Activated CD4-positive, alpha-beta T cell treated with anti-CD3 and anti-CD28 coated beads, Interleukin-2, amount 10 ng/mL, durations not matched to agents 7 days and 5 days (primary cell): ENCODE measurements around the gene RAP1GAP2. TPM values are rescaled to one million over a fixed set of nuclear protein-coding genes. Genes with fewer than 3 reads are reported as not detected.
"Not testable (repeated sequence)": the region's sequence is repeated elsewhere in the genome, so short reads cannot be mapped to it uniquely, and the experiment has no call there.

Experiments
- CTCF ChIA-PET: fragments of 350-600 bp; sonication (Branson Sonifier 250); formaldehyde crosslinking; loops from one replicate; lab custom pipeline; 2021; ENCODE audit warnings: antibody characterized with exemption; lab: Charles Lee
- POLR2A ChIA-PET: fragments of 350-600 bp; sonication (Branson Sonifier 250); formaldehyde crosslinking; loops from one replicate; lab custom pipeline; 2021; ENCODE audit warnings: antibody characterized with exemption; lab: Charles Lee
- DNase-seq: peaks from one replicate; pipeline ENCODE4 v3.0.0-alpha.2; 2020
- H3K27ac Mint-ChIP-seq: one replicate; pipeline ENCODE4 v1.8.0; 2021; ENCODE audit warnings: mild to moderate bottlenecking, moderate library complexity, mixed read lengths
- H3K27me3 Mint-ChIP-seq: one replicate; pipeline ENCODE4 v1.8.0; 2021; ENCODE audit warnings: mixed read lengths
- H3K36me3 Mint-ChIP-seq: one replicate; pipeline ENCODE4 v1.8.0; 2021; ENCODE audit warnings: low read depth, mixed read lengths
- H3K4me1 Mint-ChIP-seq: one replicate; pipeline ENCODE4 v1.8.0; 2021; ENCODE audit warnings: mixed read lengths
- H3K4me3 Mint-ChIP-seq: one replicate; pipeline ENCODE4 v1.8.0; 2021; ENCODE audit warnings: mild to moderate bottlenecking, moderate library complexity, mixed read lengths
- H3K9me3 Mint-ChIP-seq: one replicate; pipeline ENCODE4 v1.8.0; 2021; ENCODE audit warnings: mixed read lengths
- total RNA-seq, 2 experiments: library from RNA; stranded (reverse); gene quantifications; one replicate each; pipeline ENCODE4 v1.2.3, GENCODE V29; 2021

RAP1GAP2 gene
- total RNA-seq, 2 experiments from 2014 or later, result 27.8 to 37.3 TPM

DNA sequence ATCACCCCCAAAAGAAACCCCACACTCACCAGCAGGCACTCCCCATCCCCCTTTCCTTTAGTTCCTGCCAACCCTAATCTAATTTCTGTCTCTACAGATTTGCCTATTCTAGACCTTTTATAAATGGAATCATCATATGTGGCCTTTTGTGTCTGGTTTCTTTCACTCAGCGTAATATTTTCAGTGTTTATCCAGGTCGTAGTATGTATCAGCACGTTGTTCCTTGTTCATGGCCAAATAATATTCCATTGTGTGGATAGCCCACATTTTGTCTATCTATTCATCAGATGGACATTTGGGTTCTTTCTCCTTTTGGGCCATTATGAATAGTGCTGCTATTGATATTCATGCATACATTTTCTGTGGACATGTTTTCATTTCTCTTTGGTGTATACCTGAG, 193.6 kb downstream of the RAP1GAP2 start:
- CTCF ChIA-PET, result no interaction called here
- H3K4me3 Mint-ChIP-seq, result no peak overlapping the region
- peaks cover 1% of the 10 kb centered on the region for H3K36me3 Mint-ChIP-seq
- no peak for DNase-seq
- no peak overlapping the region for H3K27ac Mint-ChIP-seq
- POLR2A ChIA-PET, result no interaction called here
- no peaks in the 10 kb centered on the region for H3K27me3 Mint-ChIP-seq
- H3K4me1 Mint-ChIP-seq, result no peaks in the 10 kb centered on the region
- H3K9me3 Mint-ChIP-seq, result no peaks in the 10 kb centered on the region

DNA sequence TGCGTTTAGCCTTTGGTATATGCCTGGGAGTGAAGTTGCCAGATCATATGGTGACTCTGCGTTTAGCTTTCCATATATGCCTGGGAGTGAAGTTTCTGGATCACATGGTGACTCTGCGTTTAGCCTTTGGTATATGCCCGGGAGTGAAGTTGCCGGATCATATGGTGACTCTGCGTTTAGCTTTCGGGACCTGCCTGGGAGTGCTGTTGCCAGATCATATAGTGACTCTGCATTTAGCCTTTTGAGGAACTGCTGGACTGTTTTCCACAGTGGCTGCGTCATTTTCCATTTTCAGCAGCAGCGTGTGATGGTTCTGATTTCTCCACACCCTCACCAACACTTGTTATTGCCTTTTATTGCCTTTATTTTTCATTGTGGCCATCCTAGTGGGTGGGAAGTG, 194.2 kb downstream of the RAP1GAP2 start:
- CTCF ChIA-PET, result no interaction called here
- POLR2A ChIA-PET, result no interaction called here
- peaks cover 1% of the 10 kb centered on the region for H3K36me3 Mint-ChIP-seq
- no peak overlapping the region for H3K27ac Mint-ChIP-seq
- H3K4me1 Mint-ChIP-seq, result no peaks in the 10 kb centered on the region
- DNase-seq, result no peak
- no peak overlapping the region for H3K4me3 Mint-ChIP-seq
- H3K27me3 Mint-ChIP-seq, result no peaks in the 10 kb centered on the region
- H3K9me3 Mint-ChIP-seq, result no peaks in the 10 kb centered on the region

DNA sequence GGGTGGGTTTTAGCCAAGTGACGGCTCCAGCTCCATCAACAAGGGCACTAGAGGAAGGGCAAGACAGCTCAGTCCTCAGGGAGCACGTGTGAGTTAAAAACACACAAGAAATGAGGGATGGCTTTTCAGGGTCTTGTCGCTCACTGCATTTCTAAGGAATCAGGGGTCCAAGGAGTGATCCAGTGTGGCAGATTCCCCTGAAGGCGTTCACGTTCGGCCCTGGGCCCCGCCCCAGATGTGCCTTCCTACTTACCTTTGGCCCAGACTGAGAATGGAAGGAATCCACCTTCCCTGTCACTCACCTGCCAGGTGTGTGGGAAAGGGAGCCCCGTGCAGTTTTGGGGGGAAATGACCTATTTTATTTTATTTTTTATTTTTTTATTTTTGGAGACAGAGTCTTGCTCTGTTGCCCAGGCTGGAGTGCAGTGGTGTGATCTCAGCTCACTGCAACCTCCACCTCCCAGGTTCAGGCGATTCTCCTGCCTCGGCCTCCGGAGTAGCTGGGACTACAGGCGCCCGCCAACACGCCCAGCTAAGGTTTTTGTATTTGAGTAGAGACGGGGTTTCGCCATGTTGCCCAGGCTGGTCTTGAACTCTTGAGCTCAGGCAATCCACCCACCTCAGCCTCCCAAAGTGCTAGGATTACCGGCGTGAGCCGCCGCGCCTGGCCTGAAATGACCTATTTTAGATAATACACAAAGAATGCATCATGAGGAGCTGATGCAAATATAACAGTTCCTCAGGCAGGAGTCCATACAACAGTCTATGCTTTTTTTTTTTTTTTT, 195.3 kb downstream of the RAP1GAP2 start:
- H3K36me3 Mint-ChIP-seq, H3K4me1 Mint-ChIP-seq, H3K4me3 Mint-ChIP-seq, H3K9me3 Mint-ChIP-seq, CTCF ChIA-PET, H3K27me3 Mint-ChIP-seq, POLR2A ChIA-PET, H3K27ac Mint-ChIP-seq, DNase-seq: not testable (repeated sequence)

DNA sequence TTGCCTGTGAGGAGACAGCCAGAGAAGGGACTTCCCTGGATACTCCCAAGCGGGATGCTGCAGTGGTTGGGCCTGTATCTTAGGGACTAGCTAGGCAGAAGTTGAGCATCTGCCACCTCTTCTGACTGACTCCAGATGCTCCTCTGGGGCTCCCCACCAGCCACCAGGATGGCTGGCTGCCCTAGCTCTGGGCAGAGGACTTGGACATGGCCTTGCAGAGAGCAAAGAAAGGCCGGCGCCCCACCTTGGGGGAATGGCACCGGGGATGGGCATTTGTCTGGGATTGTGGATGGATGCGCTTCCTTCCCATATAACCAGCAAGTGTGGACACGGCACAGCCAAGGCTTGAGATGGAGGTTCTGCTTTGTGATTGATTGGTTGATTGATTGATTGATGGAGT, 198.2 kb downstream of the RAP1GAP2 start:
- Mint-ChIP-seq H3K36me3 (peaks cover 1% of the 10 kb centered on the region), H3K27ac (no peak overlapping the region), H3K27me3 (no peaks in the 10 kb centered on the region), H3K9me3 (no peaks in the 10 kb centered on the region), H3K4me3 (no peak overlapping the region), H3K4me1 (no peaks in the 10 kb centered on the region)
- ChIA-PET CTCF (no interaction called here), POLR2A (no interaction called here)
- no peak for DNase-seq

DNA sequence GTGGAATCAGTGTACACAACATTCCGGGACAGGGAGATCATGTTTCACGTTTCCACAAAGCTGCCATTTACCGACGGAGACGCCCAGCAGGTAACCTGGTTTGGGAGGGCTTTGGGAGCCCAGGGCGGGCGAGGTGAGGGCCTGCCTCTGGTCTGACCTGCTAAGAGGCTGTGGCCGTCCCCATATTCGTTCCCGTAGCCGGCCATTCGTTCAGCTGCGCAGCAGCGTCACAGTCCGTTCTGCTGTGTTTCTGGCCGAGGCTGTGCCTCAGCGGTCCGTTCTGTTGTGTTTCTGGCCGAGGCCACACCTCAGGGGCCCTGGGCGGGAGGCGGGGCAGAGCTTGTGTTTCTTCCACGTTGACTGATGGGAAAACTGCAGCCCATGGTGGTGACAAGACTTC, 199.1 kb downstream of the RAP1GAP2 start:
- no peak for DNase-seq
- Mint-ChIP-seq H3K27ac (no peak overlapping the region), H3K36me3 (peaks cover 1% of the 10 kb centered on the region), H3K27me3 (no peaks in the 10 kb centered on the region), H3K9me3 (no peaks in the 10 kb centered on the region), H3K4me1 (no peaks in the 10 kb centered on the region), H3K4me3 (no peak overlapping the region)
- ChIA-PET CTCF (no interaction called here), POLR2A (no interaction called here)

DNA sequence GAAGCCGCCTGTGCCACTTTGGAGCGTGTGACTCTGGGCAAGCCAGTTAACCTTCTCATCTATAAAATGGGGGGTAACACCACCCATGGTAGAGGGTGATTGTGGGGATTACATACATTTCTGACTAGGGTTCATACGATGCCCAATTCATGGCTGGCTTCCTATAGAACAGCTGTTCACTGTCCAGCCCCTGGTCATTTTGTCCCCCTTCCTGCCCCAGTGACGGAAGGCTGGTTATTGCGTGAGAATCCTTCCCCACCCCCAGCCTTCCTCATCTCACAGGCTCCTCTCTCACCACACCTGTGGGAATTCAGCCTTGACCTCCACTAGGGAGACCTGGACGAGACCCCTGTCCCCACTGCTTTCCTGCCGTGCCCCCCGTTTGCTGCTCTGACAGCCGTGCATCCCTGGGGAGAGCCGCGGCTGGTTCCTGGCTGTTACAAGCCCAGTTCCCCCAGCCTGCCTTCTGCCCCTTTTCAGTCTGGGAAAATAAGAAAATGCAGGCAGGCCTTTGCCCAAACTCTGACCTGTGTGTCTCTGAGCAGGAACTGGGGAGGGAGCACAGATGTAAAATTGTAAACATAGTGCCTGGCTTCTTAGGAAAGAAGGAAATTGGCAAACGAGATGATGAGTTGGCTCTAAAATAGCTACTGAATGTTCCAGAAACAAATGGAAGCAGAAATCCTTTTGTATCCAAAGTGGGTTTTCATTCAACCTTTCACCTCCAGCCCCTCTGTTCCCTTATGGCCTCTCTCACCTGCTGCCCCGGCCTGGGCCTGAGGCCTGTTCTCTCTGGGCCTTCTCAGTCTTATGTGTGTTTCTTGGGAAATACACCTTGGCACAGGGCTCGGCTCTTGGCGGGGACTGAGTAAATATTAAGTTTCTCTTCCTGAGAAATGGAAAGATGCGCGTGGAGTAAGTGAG, 199.9 kb downstream of the RAP1GAP2 start:
- Mint-ChIP-seq H3K4me3 (no peak overlapping the region), H3K9me3 (no peaks in the 10 kb centered on the region), H3K27me3 (no peaks in the 10 kb centered on the region), H3K27ac (no peak overlapping the region), H3K4me1 (no peaks in the 10 kb centered on the region), H3K36me3 (peaks cover 1% of the 10 kb centered on the region)
- ChIA-PET CTCF (no interaction called here), POLR2A (no interaction called here)
- DNase-seq, result no peak

DNA sequence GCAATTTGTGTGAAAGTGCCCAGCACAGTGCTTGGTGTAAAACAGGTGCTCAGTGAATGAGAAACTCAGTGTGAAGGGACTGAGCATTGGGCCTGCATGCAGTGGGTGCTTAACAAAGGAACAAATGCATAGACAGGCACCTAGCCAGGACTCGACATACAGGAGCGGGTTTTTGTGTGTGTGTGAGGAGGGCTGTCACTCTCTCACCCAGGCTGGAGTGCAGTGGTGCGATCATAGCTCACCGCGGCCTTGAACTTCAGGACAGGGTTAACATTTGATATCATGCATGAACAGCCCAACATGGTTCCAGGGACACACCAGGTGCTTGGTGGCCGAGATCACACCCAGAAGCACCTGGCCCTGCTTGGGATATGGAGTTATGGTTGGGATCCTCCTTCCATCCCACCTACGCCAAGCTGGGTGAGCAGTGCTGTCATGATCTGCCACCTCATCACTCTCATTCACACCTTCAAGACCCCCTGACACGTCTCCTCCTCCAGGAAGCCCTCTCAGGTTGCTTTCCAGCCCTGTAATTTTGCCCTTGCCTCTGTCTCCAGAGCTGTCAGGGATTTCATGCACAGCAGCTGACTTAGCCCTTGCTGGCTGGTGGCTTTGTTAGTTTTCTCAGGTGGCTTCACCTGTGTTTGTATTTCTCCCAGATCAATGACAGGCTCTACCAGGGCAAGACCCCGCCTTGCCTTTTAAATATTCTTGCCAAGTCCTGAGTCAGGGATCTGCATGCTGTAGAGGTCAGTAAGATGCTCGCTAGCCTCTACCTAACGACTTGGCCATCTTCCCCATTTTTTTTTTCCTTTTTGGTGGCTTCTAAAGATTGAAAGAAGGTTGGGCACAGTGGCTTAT, 200.8 kb downstream of the RAP1GAP2 start:
- H3K27me3 Mint-ChIP-seq, result no peaks in the 10 kb centered on the region
- DNase-seq, result no peak
- H3K4me3 Mint-ChIP-seq, result no peak overlapping the region
- H3K4me1 Mint-ChIP-seq, result no peaks in the 10 kb centered on the region
- no peak overlapping the region for H3K27ac Mint-ChIP-seq
- H3K9me3 Mint-ChIP-seq, result no peaks in the 10 kb centered on the region
- CTCF ChIA-PET, result no interaction called here
- POLR2A ChIA-PET, result no interaction called here
- peaks cover 1% of the 10 kb centered on the region for H3K36me3 Mint-ChIP-seq

DNA sequence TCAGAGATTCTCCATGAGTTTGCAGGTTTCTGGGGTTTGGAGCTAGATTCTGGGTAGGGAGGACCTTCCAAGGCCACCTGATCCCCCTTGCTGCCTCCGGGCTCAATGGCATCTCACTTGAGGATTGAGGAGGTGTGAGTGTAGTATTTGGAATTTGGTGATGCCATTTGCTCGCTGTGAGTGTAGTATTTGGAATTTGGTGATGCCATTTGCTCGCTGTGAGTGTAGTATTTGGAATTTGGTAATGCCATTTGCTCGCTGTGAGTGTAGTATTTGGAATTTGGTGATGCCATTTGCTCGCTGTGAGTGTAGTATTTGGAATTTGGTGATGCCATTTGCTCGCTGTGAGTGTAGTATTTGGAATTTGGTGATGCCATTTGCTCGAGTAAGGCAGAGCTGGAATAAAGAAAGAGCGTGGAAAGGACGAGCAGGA, 202.2 kb downstream of the RAP1GAP2 start:
- H3K27ac Mint-ChIP-seq, H3K27me3 Mint-ChIP-seq, H3K36me3 Mint-ChIP-seq, H3K4me1 Mint-ChIP-seq, H3K9me3 Mint-ChIP-seq, DNase-seq, H3K4me3 Mint-ChIP-seq, CTCF ChIA-PET, POLR2A ChIA-PET: not testable (repeated sequence)

DNA sequence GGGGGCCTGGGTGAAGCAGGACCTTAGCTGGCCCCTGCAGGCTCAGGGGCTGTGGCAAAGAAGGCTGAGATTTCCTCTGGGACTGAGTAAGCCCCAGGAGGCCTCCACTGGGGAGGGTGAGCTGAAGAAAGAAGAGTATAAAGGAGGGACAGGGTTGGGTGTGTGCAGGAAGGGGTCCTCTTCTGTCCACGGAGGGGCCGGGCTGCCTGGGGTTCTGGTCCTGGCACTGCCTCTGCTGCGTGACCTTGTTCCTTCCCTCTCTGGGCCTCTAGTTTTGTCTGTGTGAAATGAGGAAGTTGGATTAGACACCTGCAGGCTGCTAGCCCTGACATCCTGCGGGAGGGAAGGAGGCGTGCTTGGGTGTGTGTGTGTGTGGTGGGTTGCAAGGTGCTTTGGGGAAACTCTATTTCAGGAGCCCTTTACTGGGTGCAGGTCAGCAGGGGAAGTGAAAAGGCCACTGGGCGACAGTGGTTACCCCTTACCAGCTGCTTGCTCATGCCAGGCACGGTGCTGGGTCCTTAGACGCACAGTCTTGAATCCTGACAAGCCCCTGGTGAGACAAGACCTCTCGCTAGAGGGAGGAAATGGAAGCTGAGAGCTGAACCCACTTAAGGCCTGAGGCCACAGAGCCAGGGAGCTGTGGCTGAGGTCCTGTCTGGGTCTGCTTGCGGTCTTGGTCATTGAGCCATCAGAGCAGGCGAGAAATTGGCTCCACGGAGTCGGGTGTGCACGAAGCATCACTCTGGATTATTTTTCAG, 206.5 kb downstream of the RAP1GAP2 start:
- H3K4me1 Mint-ChIP-seq, result peaks cover 4% of the 10 kb centered on the region
- no peak overlapping the region for H3K4me3 Mint-ChIP-seq
- ChIA-PET CTCF (interaction anchor here (0.7 kb wide), 1 partner anchor 155 kb away, joined by 4 read pairs; no protein-coding TSS in a partner anchor), POLR2A (no interaction called here)
- no peak overlapping the region for H3K27ac Mint-ChIP-seq
- no peaks in the 10 kb centered on the region for H3K27me3 Mint-ChIP-seq
- H3K9me3 Mint-ChIP-seq, result no peaks in the 10 kb centered on the region
- no peak for DNase-seq
- H3K36me3 Mint-ChIP-seq, result no peaks in the 10 kb centered on the region

DNA sequence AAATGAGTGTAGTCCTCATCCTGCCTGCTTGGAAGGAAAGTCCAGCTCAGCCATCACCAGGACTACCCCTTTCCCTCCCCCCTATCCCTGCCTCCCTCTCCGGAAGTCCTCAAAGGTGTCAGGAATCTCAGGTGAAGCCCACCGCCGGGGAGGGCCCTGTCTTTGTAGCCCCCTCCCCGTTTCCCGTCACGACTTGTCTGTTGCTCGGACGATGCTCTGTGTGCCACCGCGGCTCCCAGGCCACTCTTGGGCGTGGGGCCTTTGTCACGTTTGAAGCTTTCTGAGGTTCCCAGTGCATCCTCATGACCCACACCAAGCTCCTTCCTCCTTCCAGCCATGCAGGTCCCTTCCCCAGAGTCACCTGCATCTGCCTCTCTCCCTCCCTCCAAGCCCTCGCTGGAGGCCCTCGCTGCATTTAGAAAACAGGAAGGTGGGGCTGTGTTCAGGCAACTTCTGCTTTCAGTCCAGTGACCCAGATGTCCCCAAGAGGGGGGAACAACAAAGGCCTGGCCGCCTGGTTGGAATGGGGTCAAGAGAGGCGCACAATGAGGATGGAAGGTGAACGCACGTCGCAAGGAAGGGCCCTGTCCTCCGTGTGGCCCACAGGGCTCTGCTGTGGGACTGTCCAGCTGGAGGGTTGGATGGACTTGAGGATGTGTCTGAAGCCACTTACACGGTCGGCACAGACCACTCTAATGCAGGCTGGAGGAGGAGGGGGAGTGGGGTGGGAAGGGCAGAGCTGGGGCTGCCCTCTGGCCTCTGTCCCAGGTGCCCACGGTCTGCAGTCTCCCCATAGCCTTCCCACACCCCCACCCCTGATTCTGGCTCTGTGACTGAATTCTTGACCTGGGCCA, 207.3 kb downstream of the RAP1GAP2 start:
- Mint-ChIP-seq H3K9me3 (no peaks in the 10 kb centered on the region), H3K27ac (no peak overlapping the region), H3K4me1 (peaks cover 4% of the 10 kb centered on the region), H3K36me3 (no peaks in the 10 kb centered on the region), H3K4me3 (no peak overlapping the region), H3K27me3 (no peaks in the 10 kb centered on the region)
- ChIA-PET CTCF (interaction anchor here (0.7 kb wide), 1 partner anchor 156 kb away, joined by 4 read pairs; no protein-coding TSS in a partner anchor), POLR2A (no interaction called here)
- no peak for DNase-seq

DNA sequence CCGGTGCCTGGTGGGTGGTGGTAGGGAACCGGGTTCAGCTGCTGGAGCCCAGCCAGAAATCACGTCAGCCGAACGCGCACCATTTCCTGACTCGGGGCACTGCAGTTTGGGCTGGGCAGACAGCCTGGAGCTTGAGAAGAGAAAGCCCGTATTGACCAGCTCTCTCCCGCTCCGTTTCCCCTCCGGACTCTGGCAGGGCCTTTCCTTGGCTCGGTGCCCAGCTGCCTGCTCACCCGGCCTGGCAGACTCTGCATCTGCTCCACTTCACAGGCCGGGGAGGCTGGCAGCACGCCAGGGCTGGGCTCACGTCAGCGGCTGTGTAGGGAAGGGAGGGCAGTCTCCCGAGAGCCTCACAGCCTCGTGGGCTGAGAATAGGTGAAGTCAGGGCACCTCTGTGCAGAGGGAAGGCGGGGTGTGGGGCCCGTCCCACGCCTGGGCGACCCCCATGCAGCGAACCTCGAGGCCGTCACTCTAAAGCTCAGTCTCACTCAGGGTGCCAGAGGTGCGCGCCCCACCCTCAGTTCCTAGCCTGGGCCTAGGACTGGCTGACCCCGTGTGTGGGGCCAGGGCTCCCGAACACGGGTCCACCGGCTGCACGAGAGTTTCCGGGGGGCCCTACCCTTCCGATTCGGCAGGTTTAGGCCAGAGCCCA, 208.0 kb downstream of the RAP1GAP2 start:
- Mint-ChIP-seq H3K9me3 (no peaks in the 10 kb centered on the region), H3K27me3 (no peaks in the 10 kb centered on the region), H3K27ac (no peak overlapping the region), H3K4me3 (no peak overlapping the region), H3K4me1 (peaks cover 4% of the 10 kb centered on the region), H3K36me3 (no peaks in the 10 kb centered on the region)
- ChIA-PET CTCF (no interaction called here), POLR2A (no interaction called here)
- DNase-seq, result no peak
